HG03139 (cell line): ENCODE measurements around the gene RIC8B.

Experiments used
- ATAC-seq: cut with Tn5 transposase; IDR thresholded peaks from one replicate; pipeline ENCODE4 v1.9.1; 2021; ENCODE audit not compliant: unreplicated experiment

The RIC8B gene

DNA sequence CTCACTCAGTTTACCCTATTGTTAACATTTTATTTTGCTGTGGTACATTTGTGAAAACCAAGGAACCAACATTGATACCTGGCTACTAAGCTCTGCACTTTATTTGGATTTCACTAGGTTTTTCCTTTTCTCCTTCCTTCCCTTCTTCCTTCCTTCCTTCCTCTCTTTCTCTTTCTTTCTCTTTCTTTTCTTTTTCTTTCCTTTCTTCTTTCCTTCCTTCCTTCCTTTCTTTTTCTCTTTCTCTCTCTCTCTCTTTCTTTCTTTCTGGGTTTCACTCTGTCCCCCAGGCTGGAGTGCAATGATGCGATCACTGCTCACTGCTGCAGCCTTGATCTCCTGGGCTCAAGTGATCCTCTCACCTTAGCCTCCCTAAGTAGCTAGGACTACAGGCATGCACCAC is 152.2 kb downstream of the RIC8B start:
- no peak for ATAC-seq

DNA sequence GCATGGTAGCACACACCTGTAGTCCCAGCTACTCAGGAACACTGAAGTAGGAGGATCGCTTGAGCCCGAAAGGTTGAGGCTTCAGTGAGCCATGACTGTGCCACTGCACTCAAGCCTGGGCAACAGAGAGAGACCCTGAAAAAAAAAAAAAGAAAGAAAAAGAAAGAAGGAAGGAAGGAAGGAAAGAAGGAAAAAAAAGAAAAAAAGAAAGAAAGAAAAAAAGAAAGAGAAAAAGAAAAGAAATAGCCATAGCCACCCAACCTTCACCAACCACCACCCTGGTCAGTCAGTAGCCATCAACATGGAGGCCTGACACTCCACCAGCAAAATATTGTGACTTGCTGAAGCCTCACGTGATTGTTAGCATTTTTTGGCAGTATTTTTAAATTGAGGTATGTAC is 159.8 kb downstream of the RIC8B start:
- no peak for ATAC-seq
